Frontal cortex (tissue), 4 donors: ENCODE results near the gene MAGT1. TPM values are rescaled to one million over a fixed set of nuclear protein-coding genes. Genes with fewer than 3 reads are reported as not detected.
"Not testable (repeated sequence)": the region's sequence is repeated elsewhere in the genome, so short reads cannot be mapped to it uniquely, and the experiment has no call there.

ENCODE experiments used
- DNase-seq, 2 donors: peaks; one replicate each; pipeline ENCODE4 v3.0.0; 2012; ENCODE audit warnings: low spot score in 2 of 2
- FAIRE-seq: peaks from 2 replicates; lab custom pipeline; 2012; peaks lifted over from hg19 to GRCh38; lab: Jason Lieb, UNC
- total RNA-seq: library from RNA; depleted of rRNA; stranded (reverse); fragments of >200 nt; gene quantifications from one replicate; pipeline ENCODE4 v1.2.3, GENCODE V29; 2014
- donor health status: control.
- donor health status: control.
- donor health status: control.

Gene MAGT1
- 19.6 TPM for total RNA-seq

DNA sequence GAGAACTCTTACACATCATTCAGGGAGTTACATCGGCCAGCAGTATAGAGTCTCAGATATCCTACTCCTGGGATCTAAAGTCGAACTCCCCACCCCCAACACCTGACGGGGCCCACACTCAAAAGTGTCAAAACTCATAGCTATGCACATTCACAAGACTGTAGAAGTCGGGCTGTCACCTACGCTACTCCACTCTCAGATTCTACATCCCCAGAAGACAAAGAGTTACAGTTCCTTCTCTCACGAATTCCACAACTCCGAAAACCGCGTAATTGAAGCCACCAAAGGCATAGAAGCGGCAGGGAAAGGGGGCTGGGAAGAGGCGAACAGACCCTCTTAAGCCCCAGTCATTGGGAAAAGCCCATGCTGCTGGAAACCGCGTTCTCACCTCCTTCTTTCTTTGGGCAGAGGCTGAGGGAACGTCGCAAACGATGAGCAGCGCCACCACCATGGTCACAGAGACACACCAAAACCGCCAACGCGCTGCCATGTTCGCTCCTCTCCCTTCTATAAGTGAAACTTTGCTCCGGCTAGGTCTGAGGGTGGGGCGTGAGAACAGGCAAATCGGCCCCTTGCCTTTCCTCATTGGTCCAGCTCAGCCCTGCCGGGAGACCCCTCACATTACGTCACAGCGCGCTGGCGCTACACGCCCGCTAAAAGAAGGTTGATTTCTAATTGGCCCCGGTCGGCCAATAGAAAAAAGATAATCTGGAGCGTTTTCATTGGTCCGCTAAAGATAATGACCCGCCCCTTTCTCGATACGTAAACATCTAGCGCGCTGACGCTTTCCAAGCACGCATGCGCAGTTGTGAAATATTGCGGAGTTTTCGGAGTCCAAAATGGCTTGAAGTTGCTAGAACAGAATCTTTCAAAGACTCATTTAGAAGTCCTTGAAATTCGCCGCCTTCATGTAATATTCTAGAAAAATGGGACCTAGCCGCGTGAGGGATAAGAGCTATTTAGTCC lies at the start of gene MAGT1:
Gene MAGT1, minus strand, starts transcription at position 515 of the 966 bp plus-strand sequence. Its CDS starts 25 bp downstream, at position 490.
- FAIRE-seq (peak; percentile 96), DNase-seq (peak; percentile 47 to 58)

DNA sequence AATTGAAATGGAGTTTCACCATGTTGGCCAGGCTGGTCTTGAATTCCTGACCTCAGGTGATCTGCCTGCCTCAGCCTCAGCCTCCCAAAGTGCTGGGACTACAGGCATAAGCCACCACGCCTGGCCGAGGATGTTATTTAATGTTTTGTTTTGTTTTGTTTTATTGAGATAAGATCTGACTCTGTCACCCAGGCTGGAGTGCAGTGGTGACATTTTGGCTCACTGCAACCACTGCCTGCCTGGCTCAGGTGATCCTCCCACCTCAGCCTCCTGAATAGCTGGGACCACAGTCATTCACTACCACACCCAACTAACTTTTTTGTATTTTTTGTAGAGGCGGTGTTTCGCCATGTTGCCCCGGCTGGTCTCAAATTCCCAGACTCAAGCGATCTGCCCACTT lies 49.8 kb upstream of the MAGT1 start:
- not testable (repeated sequence) for FAIRE-seq, DNase-seq

GRCh38 chrX:77938083-77938680 lies 42.9 kb upstream of the MAGT1 start:
- FAIRE-seq: no peak
- no peak for DNase-seq

GRCh38 chrX:77937291-77937690 lies 42.1 kb upstream of the MAGT1 start:
- DNase-seq (no peak), FAIRE-seq (no peak)

DNA sequence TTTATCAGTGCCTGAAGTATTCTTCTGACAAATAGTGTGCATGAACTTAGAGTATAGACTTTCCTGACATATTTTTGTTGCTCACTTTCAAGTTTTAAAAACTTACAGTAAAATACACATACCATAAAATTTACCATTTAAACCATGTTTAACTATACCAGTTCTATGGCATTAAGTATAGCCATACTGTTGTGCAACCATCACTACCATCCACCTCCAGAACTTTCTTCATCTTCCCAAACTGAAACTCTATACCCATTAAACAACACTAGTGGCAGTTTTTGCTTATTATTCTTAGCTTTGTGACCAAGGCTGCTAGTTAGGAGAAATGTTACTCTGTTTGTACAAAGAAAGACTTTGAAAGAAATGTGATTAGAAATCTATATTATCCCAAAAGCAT lies 41.1 kb upstream of the MAGT1 start:
- DNase-seq: no peak
- no peak for FAIRE-seq

GRCh38 chrX:77935886-77936285 lies 40.7 kb upstream of the MAGT1 start:
- no peak for FAIRE-seq
- DNase-seq: no peak

DNA sequence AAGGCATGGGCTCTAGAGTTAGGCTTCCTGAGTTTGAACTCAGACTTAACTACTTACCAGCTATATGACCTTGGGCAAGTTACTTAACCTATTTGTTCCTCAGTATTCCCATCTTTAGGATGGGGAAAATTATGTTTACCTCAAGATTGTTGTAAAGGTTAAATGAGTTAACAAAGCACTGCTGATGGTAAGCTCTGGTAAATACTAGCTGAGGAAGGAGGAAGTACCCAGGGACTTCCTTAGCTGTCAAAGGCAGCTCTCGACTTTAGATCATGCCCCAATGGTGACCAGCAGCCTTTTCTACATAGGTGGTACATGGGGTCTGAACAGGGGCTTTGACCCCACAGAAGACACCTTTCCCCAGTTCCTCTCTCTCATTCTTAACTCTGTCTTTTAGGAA lies 35.3 kb upstream of the MAGT1 start:
- DNase-seq (no peak), FAIRE-seq (no peak)

DNA sequence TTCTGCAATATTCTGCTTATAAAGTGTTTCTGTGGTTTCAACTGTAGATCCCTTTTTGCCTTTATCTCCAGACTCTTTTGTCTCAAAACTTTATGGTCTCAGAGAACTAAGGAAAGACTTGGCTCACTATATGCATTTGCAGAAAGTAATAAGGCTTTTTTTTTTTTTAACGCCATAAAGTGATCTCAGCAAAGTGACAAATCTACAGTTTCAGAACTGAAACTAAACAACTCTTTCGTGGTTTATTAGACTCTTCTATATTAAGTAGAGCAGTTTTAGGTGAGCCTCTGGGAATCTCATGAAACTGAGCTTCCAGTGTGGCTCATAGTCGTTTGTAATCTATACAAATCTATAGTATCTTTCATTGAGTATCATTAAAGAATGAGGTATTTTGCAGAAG lies 30.5 kb upstream of the MAGT1 start:
- DNase-seq (no peak), FAIRE-seq (no peak)

DNA sequence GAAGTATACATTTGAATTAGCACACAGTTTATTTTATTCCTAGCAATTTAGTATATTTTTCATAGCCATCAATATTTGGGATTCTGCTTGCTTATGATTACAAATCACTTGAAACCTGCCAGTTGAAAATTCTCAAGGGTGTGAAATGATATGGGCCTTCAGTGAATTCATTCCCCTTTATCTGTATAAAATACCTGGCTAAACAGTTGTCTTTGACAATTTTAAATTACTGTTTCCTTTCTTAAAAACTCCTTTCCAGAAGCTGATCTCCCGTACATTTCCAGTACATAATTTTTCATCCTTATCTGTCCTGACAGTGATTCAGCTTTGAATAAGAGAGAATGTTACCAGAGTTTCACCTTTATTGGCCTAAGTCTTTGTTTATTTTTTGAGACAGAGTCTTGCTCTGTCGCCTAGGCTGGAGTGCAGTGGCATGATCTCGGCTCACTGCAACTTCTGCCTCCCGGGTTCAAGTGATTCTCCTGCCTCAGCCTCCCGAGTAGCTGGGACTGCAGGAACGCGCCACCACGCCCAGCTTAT lies 29.2 kb upstream of the MAGT1 start:
- no peak for FAIRE-seq
- DNase-seq: no peak

- FAIRE-seq (no peak), DNase-seq (no peak)
Measured at GRCh38 chrX:77922787-77923186, 27.6 kb upstream of the MAGT1 start.

GRCh38 chrX:77919370-77919769 lies 24.1 kb upstream of the MAGT1 start:
- not testable (repeated sequence) for FAIRE-seq

GRCh38 chrX:77918568-77918967 lies 23.3 kb upstream of the MAGT1 start:
- FAIRE-seq: no peak
- no peak for DNase-seq

More at GRCh38 chrX:77919370-77919769, 24.1 kb upstream of the MAGT1 start:
- not testable (repeated sequence) for DNase-seq

- DNase-seq: no peak
Measured at GRCh38 chrX:77917294-77917933, 22.2 kb upstream of the MAGT1 start.

DNA sequence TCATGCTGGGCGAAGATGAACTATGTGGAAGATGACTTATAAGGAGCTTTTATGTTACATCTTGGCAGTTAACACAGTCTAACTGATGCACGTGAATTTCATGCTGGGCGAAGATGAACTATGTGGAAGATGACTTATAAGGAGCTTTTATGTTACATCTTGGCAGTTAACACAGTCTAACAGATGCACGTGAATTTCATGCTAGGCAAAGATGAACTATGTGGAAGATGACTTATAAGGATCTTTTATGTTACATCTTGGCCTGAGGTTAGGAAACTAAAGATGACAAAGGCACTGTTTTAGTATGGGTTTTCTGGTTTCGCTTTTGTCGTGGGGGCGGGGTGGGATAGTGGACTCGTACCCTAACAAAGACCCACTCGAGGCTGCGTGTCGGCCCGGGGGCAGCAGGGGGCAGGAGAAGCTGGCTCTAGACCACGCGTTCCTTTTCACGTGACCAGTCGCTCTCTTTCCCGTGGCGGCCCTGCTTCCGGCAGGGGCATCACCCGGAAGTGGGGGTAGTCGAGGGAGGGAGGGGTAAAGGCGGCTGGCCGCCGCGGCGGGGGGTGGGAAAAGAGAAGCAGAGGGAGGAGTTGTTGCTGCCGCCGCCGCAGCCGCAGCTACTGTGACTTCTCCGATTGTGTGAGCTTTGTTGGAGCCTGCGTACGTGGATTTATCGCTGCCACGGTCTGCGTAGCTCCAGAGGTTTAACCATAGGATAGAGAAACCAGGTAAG lies 15.0 kb upstream of the MAGT1 start, which contains the start of gene ATP7A:
Gene ATP7A, plus strand, starts transcription at position 586 of the 733 bp plus-strand sequence. CDS start 60,949 bp downstream, outside the sequence.
- DNase-seq: peak; percentile 55 to 74
- no peak for FAIRE-seq

More at GRCh38 chrX:77917294-77917933, 22.2 kb upstream of the MAGT1 start:
- no peak for FAIRE-seq

DNA sequence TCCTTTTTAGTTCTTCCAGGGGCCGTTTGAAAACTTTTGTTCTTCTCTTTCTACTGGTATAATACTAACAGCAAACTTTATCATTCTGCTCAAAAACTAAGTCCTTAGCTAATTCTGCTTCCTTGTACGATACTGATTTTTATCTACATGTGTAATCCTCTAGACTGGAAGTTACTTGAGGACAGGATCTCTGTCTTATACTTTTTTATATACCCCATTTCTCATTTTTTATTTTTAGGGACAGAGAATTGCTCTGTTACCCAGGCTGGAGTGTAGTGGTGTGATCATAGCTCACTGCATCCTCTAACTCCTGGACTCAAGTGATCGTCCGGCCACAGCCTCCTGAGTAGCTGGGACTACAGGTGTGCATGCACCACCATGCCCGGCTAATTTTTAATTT lies 6.3 kb upstream of the MAGT1 start:
- DNase-seq: no peak
- no peak for FAIRE-seq

DNA sequence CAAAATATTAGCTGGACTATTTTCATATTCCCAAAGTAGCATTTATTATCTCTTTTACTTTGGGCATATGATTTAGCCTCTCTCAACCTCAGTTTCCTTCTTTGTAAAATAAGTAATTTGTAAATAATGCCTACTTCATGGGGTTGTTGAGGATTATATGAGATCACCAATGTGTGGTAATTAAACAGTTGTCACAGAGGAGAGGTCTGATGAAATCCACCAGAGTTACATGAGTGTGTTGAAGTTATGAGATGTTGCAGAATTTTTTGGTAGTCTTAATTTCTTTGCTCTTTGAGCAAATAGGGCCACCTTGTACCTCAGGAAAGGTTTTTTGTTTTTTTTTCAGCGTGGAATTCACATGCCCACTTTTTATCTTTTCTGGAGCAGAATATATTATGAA lies 5.5 kb upstream of the MAGT1 start:
- FAIRE-seq (no peak), DNase-seq (no peak)

- FAIRE-seq (peak; percentile 86), DNase-seq (peak; percentile 48 to 53)
Measured at GRCh38 chrX:77899081-77899828, 4.0 kb upstream of the MAGT1 start, which contains the start of gene COX7B. TSS of gene COX7B (plus strand) at chrX:77899468. CDS start at chrX:77899554, 86 bp downstream.

GRCh38 chrX:77893713-77894112 lies 1.5 kb downstream of the MAGT1 start:
- DNase-seq (no peak), FAIRE-seq (no peak)

DNA sequence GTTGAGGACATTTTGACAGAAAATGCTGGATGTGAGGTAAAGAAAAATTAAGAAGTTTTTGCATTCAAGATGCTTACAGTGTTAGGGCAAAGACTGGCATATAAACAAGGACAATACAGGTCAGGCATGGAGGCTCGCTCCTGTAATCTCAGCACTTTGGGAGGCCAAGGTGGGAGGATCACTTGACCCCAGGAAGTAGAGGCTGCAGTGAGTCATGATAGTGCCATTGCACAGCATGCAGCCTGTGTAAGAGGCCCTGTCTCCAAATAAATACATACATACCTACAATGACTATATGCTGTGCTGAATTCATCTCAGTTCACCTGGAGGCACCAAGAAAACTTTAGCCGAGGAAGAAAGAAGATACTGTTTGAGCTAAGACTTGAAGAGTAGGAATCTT lies 2.3 kb downstream of the MAGT1 start:
- FAIRE-seq: no peak
- no peak for DNase-seq
